GM21526 (cell line): ENCODE results near the gene CEACAM8.
"Not testable (repeated sequence)": the region's sequence is repeated elsewhere in the genome, so short reads cannot be mapped to it uniquely, and the experiment has no call there.

Source experiments
- ATAC-seq: cut with Tn5 transposase; IDR thresholded peaks from one replicate; pipeline ENCODE4 v1.9.1; 2021; ENCODE audit warnings: moderate library complexity; ENCODE audit not compliant: unreplicated experiment, low FRiP score

Gene CEACAM8

GRCh38 chr19:42594617-42595489 is at the start of gene CEACAM8:
TSS of gene CEACAM8 (minus strand) at chr19:42594924. CDS start at chr19:42594828, 96 bp downstream.
- no peak for ATAC-seq

DNA sequence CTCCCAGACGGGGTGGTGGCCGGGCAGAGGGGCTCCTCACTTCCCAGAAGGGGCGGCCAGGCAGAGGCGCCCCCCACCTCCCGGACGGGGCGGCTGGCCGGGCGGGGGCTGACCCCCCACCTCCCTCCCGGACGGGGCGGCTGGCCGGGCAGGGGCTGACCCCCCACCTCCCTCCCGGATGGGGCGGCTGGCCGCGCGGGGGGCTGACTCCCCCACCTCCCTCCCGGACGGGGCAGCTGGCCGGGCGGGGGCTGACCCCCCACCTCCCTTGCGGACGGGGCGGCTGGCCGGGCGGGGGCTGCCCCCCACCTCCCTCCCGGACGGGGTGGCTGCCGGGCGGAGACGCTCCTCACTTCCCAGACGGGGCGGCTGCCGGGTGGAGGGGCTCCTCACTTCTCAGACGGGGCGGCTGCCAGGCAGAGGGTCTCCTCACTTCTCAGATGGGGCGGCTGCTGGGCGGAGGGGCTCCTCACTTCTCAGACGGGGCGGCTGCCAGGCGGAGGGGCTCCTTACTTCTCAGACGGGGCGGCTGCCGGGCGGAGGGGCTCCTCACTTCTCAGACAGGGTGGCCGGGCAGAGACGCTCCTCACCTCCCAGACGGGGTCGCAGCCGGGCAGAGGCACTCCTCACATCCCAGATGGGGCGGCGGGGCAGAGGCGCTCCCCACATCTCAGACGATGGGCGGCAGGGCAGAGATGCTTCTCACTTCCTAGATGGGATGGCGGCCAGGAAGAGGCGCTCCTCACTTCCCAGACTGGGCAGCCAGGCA is 44.8 kb upstream of the CEACAM8 start:
- not testable (repeated sequence) for ATAC-seq

DNA sequence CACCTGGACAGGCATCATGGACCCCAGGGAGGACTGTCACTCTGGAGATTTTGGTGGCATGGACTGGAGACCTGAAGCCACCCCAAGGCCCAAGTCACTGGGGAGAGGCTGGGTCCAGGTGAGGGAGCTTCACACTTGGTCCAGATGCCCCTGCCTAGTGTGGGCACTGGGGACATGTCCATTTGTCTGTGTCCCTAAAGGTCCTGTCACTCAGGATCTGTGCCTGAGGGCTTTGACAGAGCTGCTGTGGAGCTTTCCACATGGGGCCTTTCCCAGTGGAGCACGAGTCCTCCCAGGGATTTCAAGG is 40.5 kb upstream of the CEACAM8 start:
- ATAC-seq: no peak

- no peak for ATAC-seq
Measured at GRCh38 chr19:42634409-42635232, 39.9 kb upstream of the CEACAM8 start.

- no peak for ATAC-seq
Measured at GRCh38 chr19:42629191-42629590, 34.5 kb upstream of the CEACAM8 start.

- ATAC-seq: no peak
Measured at GRCh38 chr19:42628411-42629140, 33.9 kb upstream of the CEACAM8 start.

GRCh38 chr19:42627916-42628315 is 33.2 kb upstream of the CEACAM8 start:
- no peak for ATAC-seq

- ATAC-seq: no peak
Measured at GRCh38 chr19:42626181-42626580, 31.5 kb upstream of the CEACAM8 start.

DNA sequence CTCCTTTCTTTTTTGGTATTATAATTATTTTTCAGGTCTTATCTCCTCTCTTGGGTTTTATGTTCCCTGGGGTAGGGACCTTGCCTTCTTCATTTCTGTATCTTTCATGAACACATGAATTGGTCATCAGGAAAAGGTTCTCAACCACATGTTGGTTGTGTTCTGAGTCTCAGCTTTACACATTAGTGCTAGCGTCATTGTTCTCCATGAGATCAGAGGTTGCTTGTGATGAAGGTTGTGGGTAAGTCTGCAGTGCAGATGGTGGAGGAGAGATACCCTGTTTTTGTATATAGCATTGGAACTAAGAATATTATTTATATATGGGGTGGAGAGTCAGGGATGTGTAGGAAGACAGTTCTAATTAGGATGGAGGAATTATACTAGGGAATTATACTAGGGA is 24.5 kb upstream of the CEACAM8 start:
- ATAC-seq: no peak

GRCh38 chr19:42613666-42614065 is 18.9 kb upstream of the CEACAM8 start:
- no peak for ATAC-seq

- ATAC-seq: not testable (repeated sequence)
Measured at GRCh38 chr19:42610401-42610915, 15.7 kb upstream of the CEACAM8 start.

GRCh38 chr19:42606660-42607351 is 12.1 kb upstream of the CEACAM8 start:
- no peak for ATAC-seq

DNA sequence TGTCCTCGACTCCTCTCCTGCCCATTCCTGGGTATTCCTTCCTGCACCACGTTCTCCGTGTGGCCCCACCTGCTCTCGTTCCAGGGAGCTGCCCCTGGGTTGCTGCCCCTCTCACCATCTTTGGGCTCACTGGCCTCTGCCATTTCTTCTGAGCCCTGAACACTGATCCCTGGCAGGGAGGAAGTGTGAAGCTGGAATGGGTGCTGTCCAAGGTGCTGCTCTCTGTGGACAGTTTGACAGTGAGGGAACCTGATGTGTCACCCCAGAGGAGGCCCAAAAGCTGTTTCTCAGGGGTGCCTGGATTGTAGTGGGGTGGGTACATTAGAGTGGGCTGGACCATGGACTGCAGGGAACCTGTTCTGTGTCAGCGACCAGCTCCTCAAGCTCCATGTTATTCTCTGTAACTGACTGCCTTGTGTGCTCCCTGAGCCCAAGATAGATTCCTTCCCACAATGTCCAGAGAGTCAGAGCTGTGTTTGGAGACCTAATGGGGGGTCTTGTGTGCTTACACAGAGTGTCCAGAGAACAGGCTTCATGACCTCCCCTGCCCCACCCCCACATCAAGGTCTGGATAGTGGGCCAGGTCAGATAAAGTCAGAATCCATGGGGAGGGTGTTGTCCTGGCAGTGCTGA is 7.2 kb upstream of the CEACAM8 start:
- ATAC-seq: no peak

DNA sequence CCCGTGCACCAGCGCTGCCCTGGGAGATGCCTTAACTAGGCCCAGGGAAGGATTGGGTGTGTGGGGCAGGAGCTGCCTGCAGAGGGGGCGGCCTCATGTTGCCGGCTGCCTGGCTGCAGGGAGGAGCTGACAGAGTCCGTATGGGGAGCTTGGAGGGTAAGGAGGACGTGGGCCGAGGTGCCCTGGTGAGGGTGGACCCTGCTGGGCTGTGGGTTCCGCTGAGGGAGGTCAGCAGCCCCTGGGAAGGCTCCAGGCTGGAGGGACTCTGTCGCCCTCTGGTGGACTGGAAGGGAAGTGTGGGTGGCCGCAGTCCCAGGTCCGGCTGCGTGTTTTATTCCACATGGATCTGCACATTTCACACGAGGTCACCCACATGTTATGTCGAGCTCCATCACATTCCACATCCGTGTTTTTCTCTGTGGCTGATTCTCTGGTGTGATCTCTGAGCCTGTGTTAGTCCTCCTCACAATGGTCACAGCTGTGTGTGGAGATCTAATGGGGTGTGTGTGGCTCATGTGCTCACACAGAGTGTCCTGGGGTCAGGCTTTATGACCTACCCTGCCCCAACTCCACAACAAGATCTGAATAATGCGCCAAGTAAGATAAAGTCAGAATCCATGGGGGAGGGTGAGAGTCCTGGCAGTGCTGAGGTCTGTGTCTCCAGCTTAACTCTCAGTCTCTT is 1.8 kb upstream of the CEACAM8 start:
- ATAC-seq: no peak

GRCh38 chr19:42595550-42596172 is 937 bp upstream of the CEACAM8 start:
- ATAC-seq: no peak

DNA sequence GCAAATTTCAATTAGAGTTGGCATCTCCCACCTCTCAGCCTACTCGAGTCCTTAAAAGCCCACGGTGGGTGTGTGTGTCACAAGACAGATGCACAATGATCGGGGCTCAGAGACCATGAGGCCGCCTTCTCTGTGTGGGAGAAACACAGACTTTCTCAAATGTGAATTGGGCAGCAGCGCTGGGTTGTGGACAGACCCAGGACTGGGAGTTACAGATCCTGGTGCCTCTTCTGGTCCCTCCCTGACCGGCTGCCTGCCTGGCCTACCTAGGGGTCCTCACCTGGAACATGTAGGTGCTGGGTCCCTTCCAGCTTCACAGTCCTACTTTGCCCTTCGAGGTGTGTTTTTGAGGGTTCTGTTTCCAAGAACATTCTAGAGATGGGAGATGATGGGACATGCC is 4.9 kb downstream of the CEACAM8 start:
- no peak for ATAC-seq

DNA sequence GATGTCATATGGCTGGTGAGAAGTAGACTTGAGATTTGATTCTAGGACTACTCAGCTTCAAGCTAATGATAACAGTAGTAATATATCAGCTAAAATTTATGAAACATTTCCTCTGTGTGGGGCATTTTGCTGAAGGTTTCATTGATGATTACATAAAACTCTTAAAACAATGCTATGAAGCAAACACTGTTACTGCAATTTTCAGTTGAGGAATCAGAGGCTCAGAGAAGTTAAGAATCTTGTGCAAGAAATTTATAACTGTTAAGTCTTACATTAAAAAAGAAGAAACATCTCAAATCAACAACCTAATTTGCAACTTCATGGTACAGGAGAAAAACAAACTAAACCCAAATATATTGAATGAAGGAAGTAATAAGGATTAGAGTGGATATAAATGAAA is 10.3 kb downstream of the CEACAM8 start:
- ATAC-seq: no peak

- no peak for ATAC-seq
Measured at GRCh38 chr19:42577016-42577415, 17.7 kb downstream of the CEACAM8 start.
